Measurements from ENCODE around the gene LACTBL1.
"Not testable (repeated sequence)": the region's sequence is repeated elsewhere in the genome, so short reads cannot be mapped to it uniquely, and the experiment has no call there.

LACTBL1 gene

GRCh38 chr1:22952694-22953056, 20.0 kb downstream of the LACTBL1 start:
- TF ChIP-seq REST (IDR thresholded peaks at IDR 0.05; ENCODE audit: insufficient replicate concordance, low read depth) (no peak), SPI1 (IDR thresholded peaks at IDR 0.05; ENCODE audit: borderline replicate concordance, low read depth) (no peak), CTCF (IDR thresholded peaks at IDR 0.05; ENCODE audit: insufficient read depth, low read length) (no peak), GABPA (IDR thresholded peaks at IDR 0.05; ENCODE audit: low read depth) (no peak), POLR2AphosphoS5 (IDR thresholded peaks at IDR 0.05; ENCODE audit: low read depth) (no peak)
- peaks cover 8% of the 10 kb centered on the region for H3K27me3 ChIP-seq (ENCODE audit: insufficient read depth, poor library complexity, severe bottlenecking)
- no peak for DNase-seq (ENCODE audit: low read depth in 1 of 2, low spot score in 1 of 2)
- no peak overlapping the region for H3K27ac ChIP-seq (replicated peaks)
- H3K4me3 ChIP-seq (replicated peaks; ENCODE audit: insufficient read depth, low read length): no peak overlapping the region

- no peak overlapping the region for H3K27ac ChIP-seq (replicated peaks)
- no peak overlapping the region for H3K4me3 ChIP-seq (replicated peaks; ENCODE audit: insufficient read depth, low read length)
- DNase-seq (ENCODE audit: low read depth in 1 of 2, low spot score in 1 of 2): no peak
- peaks cover 6% of the 10 kb centered on the region for H3K27me3 ChIP-seq (ENCODE audit: insufficient read depth, poor library complexity, severe bottlenecking)
- TF ChIP-seq SPI1 (IDR thresholded peaks at IDR 0.05; ENCODE audit: borderline replicate concordance, low read depth): no peak
- TF ChIP-seq CTCF (IDR thresholded peaks at IDR 0.05; ENCODE audit: insufficient read depth, low read length): no peak
- TF ChIP-seq REST (IDR thresholded peaks at IDR 0.05; ENCODE audit: insufficient replicate concordance, low read depth): no peak
- no peak for TF ChIP-seq GABPA (IDR thresholded peaks at IDR 0.05; ENCODE audit: low read depth)
- TF ChIP-seq POLR2AphosphoS5 (IDR thresholded peaks at IDR 0.05; ENCODE audit: low read depth): no peak
Observed at GRCh38 chr1:22951796-22952195, 20.9 kb downstream of the LACTBL1 start.

- H3K27me3 ChIP-seq (ENCODE audit: insufficient read depth, poor library complexity, severe bottlenecking): peaks cover 6% of the 10 kb centered on the region
- DNase-seq (ENCODE audit: low read depth in 1 of 2, low spot score in 1 of 2): no peak
- no peak overlapping the region for H3K4me3 ChIP-seq (replicated peaks; ENCODE audit: insufficient read depth, low read length)
- H3K27ac ChIP-seq (replicated peaks): no peak overlapping the region
- TF ChIP-seq GABPA (IDR thresholded peaks at IDR 0.05; ENCODE audit: low read depth) (no peak), SPI1 (IDR thresholded peaks at IDR 0.05; ENCODE audit: borderline replicate concordance, low read depth) (no peak), REST (IDR thresholded peaks at IDR 0.05; ENCODE audit: insufficient replicate concordance, low read depth) (no peak)
Observed at GRCh38 chr1:22949822-22950331, 22.8 kb downstream of the LACTBL1 start.

GRCh38 chr1:22945171-22945570, 27.5 kb downstream of the LACTBL1 start:
- not testable (repeated sequence) for DNase-seq (ENCODE audit: low read depth in 1 of 2, low spot score in 1 of 2); H3K4me3 ChIP-seq (replicated peaks; ENCODE audit: insufficient read depth, low read length); H3K27ac ChIP-seq (replicated peaks); H3K27me3 ChIP-seq (ENCODE audit: insufficient read depth, poor library complexity, severe bottlenecking)
